HCT116 (cell line): Measurements from ENCODE around the gene LRRC4C. TPM values are rescaled to one million over a fixed set of nuclear protein-coding genes. Genes with fewer than 3 reads are reported as not detected.

Experiments
- ATAC-seq: fragments of 200-7000 bp; cut with Tn5 transposase; 2 replicates; pipeline ENCODE4 v1.9.1; 2020; ENCODE audit warnings: mild to moderate bottlenecking, moderate library complexity
- BruUV-seq: library from RNA; stranded (reverse); fragments of 400-500 nt; replicated peaks from 2 replicates; lab custom pipeline; 2021; lab: Mats Ljungman, UMichigan
- CTCF ChIA-PET: fragments of 300-600 bp; sonication (Branson Sonifier 250); formaldehyde crosslinking; loops from one replicate; lab custom pipeline; 2021; ENCODE audit warnings: antibody characterized with exemption; lab: Charles Lee
- POLR2A ChIA-PET: fragments of 300-600, 350-600 bp; sonication (Branson Sonifier 250); formaldehyde crosslinking; loops from one replicate; lab custom pipeline; 2021; ENCODE audit warnings: antibody characterized with exemption; lab: Charles Lee
- RAD21 ChIA-PET, 2 experiments: fragments of 300-600 bp; sonication (Branson Sonifier 250); formaldehyde crosslinking; loops; one replicate each; lab custom pipeline; 2023; ENCODE audit warnings: low total read pairs in 2 of 2; ENCODE audit not compliant: uncharacterized antibody in 2 of 2, unreplicated experiment in 2 of 2, low non-redundant PET in 1 of 2; lab: Charles Lee
- DNase-seq: peaks from one replicate; pipeline ENCODE4 v3.0.0-alpha.2; 2010; ENCODE audit warnings: low read depth, low spot score
- H2AFZ ChIP-seq: fragments of 200-600 bp; shearing (Covaris generic), sonication (generic); 2 replicates; pipeline ENCODE4 v1.6.1; 2017; ENCODE audit warnings: low read depth, mixed run types, mixed read lengths, antibody characterized with exemption, low read length; ENCODE audit not compliant: poor library complexity, severe bottlenecking
- H3K27ac ChIP-seq: 2 replicates; pipeline ENCODE4 v1.5.1; 2012; ENCODE audit warnings: low read depth, low read length
- H3K27me3 ChIP-seq: fragments of 200-600 bp; sonication (generic); 2 replicates; pipeline ENCODE4 v1.6.1; 2016; ENCODE audit warnings: mixed run types, low read length, mixed read lengths; ENCODE audit not compliant: insufficient read depth
- H3K36me3 ChIP-seq, 2 experiments: fragments of 200-500 bp in 1 of 2; fragments of 200-600 bp in 1 of 2; sonication (Bioruptor generic) in 1 of 2; sonication (generic) in 1 of 2; 2 replicates each; pipeline versions ENCODE4 v1.5.1 to v1.6.1; 2014 to 2016; ENCODE audit warnings: low read length in 2 of 2, inconsistent platforms in 1 of 2, mixed read lengths in 1 of 2, mixed run types in 1 of 2; ENCODE audit not compliant: insufficient read depth in 2 of 2, control insufficient read depth in 1 of 2
- H3K4me1 ChIP-seq, 2 experiments: fragments of 200-600 bp in 1 of 2; sonication (generic) in 1 of 2; 2 replicates each; pipeline versions ENCODE4 v1.5.1 to v1.6.1; 2012 to 2017; ENCODE audit warnings: low read length in 2 of 2, inconsistent platforms in 1 of 2, mild to moderate bottlenecking in 1 of 2, mixed read lengths in 1 of 2, mixed run types in 1 of 2, moderate library complexity in 1 of 2; ENCODE audit not compliant: insufficient read depth in 2 of 2, control insufficient read depth in 1 of 2
- H3K4me2 ChIP-seq: fragments of 200-600 bp; sonication (generic); 2 replicates; pipeline ENCODE4 v1.6.1; 2017; ENCODE audit warnings: mixed run types, low read length, mixed read lengths
- H3K4me3 ChIP-seq, 2 experiments: fragments of 200-600 bp in 1 of 2; sonication (generic) in 1 of 2; replicated peaks in 1 of 2; 2 replicates each; pipeline ENCODE4 v1.5.1; 2011 to 2016; ENCODE audit warnings: low read length in 2 of 2, control low read depth in 1 of 2, low read depth in 1 of 2, mild to moderate bottlenecking in 1 of 2, mixed read lengths in 1 of 2, mixed run types in 1 of 2
- H3K79me2 ChIP-seq: fragments of 200-600 bp; sonication (generic); 2 replicates; pipeline ENCODE4 v1.6.1; 2017; ENCODE audit warnings: mild to moderate bottlenecking, mixed run types, low read length, moderate library complexity, mixed read lengths; ENCODE audit not compliant: insufficient read depth
- H3K9ac ChIP-seq: fragments of 200-600 bp; sonication (generic); 2 replicates; pipeline ENCODE4 v1.6.1; 2016; ENCODE audit warnings: low read length, mixed read lengths
- H3K9me2 ChIP-seq: fragments of 200-600 bp; sonication (generic), shearing (Covaris generic); 2 replicates; pipeline ENCODE4 v1.6.1; 2017; ENCODE audit warnings: mixed run types, mild to moderate bottlenecking, moderate library complexity; ENCODE audit not compliant: insufficient read depth
- H3K9me3 ChIP-seq, 2 experiments: fragments of 200-500 bp in 1 of 2; fragments of 200-600 bp in 1 of 2; sonication (Bioruptor generic) in 1 of 2; sonication (generic) in 1 of 2; 2 replicates each; pipeline ENCODE4 v1.6.1; 2014 to 2017; ENCODE audit warnings: low read length in 2 of 2, mixed read lengths in 2 of 2, inconsistent platforms in 1 of 2, low read depth in 1 of 2, mild to moderate bottlenecking in 1 of 2, mixed run types in 1 of 2, moderate library complexity in 1 of 2; ENCODE audit not compliant: control insufficient read depth in 1 of 2, insufficient read depth in 1 of 2
- H4K20me1 ChIP-seq: fragments of 200-600 bp; sonication (generic), shearing (Covaris generic); 2 replicates; pipeline ENCODE4 v1.6.1; 2017; ENCODE audit warnings: mixed run types, mild to moderate bottlenecking, moderate library complexity; ENCODE audit not compliant: insufficient read depth
- ATF3 ChIP-seq: IDR thresholded peaks from 2 replicates; pipeline ENCODE4 v1.6.1; 2012
- CTCF ChIP-seq, 3 experiments: fragments of 200-600 bp in 1 of 3; sonication (generic) in 1 of 3; IDR thresholded peaks in 2 of 3; conservative IDR thresholded peaks in 1 of 3; 2 replicates each; pipeline ENCODE4 v1.5.1; 2012 to 2017; ENCODE audit warnings: low read depth in 2 of 3, low read length in 2 of 3, antibody characterized with exemption in 1 of 3, borderline replicate concordance in 1 of 3, control low read depth in 1 of 3, mild to moderate bottlenecking in 1 of 3, mixed read lengths in 1 of 3, mixed run types in 1 of 3, moderate library complexity in 1 of 3; ENCODE audit not compliant: insufficient read depth in 1 of 3
- EGR1 ChIP-seq: IDR thresholded peaks from 2 replicates; pipeline ENCODE4 v1.6.1; 2012; ENCODE audit warnings: low read depth
- EZH2 ChIP-seq: fragments of 200-600 bp; sonication (generic); IDR thresholded peaks from 2 replicates; pipeline ENCODE4 v1.6.1; 2017; ENCODE audit warnings: antibody characterized with exemption, mixed run types
- EZH2phosphoT487 ChIP-seq: fragments of 200-600 bp; IDR thresholded peaks from 2 replicates; pipeline ENCODE4 v1.6.1; 2018; ENCODE audit warnings: antibody characterized with exemption, borderline replicate concordance
- FOSL1 ChIP-seq: IDR thresholded peaks from 2 replicates; pipeline ENCODE4 v1.6.1; 2012; ENCODE audit warnings: low read depth
- MAX ChIP-seq: IDR thresholded peaks from 2 replicates; pipeline ENCODE4 v1.6.1; 2012
- POLR2A ChIP-seq: IDR thresholded peaks from 2 replicates; pipeline ENCODE4 v1.7.0; 2011; ENCODE audit warnings: borderline replicate concordance; ENCODE audit not compliant: insufficient read depth, insufficient read length; ENCODE audit errors: extremely low read depth
- POLR2AphosphoS5 ChIP-seq: IDR thresholded peaks from 2 replicates; pipeline ENCODE4 v1.6.1; 2011; ENCODE audit warnings: mild to moderate bottlenecking, low read depth, low read length, moderate library complexity
- RAD21 ChIP-seq: IDR thresholded peaks from 2 replicates; pipeline ENCODE4 v1.6.1; 2012; ENCODE audit warnings: low read depth, mild to moderate bottlenecking
- REST ChIP-seq: IDR thresholded peaks from 2 replicates; pipeline ENCODE4 v1.6.1; 2012; ENCODE audit warnings: low read depth
- SIN3A ChIP-seq: IDR thresholded peaks from 2 replicates; pipeline ENCODE4 v1.6.1; 2012; ENCODE audit warnings: low read depth
- SP1 ChIP-seq: IDR thresholded peaks from 2 replicates; pipeline ENCODE4 v1.6.1; 2012; ENCODE audit warnings: low read depth
- SRF ChIP-seq: IDR thresholded peaks from 2 replicates; pipeline ENCODE4 v1.6.1; 2012; ENCODE audit warnings: low read depth
- YY1 ChIP-seq: IDR thresholded peaks from 2 replicates; pipeline ENCODE4 v1.6.1; 2011; ENCODE audit warnings: low read length, low read depth, moderate library complexity, mild to moderate bottlenecking; ENCODE audit not compliant: insufficient replicate concordance; ENCODE audit errors: extremely low read depth
- ZBTB33 ChIP-seq: IDR thresholded peaks from 2 replicates; pipeline ENCODE4 v1.6.1; 2011; ENCODE audit warnings: mild to moderate bottlenecking, low read length, moderate library complexity; ENCODE audit not compliant: insufficient replicate concordance; ENCODE audit errors: extremely low read depth
- ZFX ChIP-seq: fragments of 450-650 bp; IDR thresholded peaks from 2 replicates; pipeline ENCODE4 v1.6.1; 2017
- intact Hi-C: fragments of 100-400 bp; cut with micrococcal nuclease; formaldehyde crosslinking; loops from 2 replicates; pipeline ENCODE4 v1.10.0; 2022
- total RNA-seq: library from RNA; stranded (reverse); gene quantifications from one replicate; pipeline ENCODE4 v1.2.1, GENCODE V29; 2021; ENCODE audit not compliant: unreplicated experiment

The LRRC4C gene
- total RNA-seq, 1 experiment from 2014 or later = not detected

- intact Hi-C loops = no loop called here
- ATAC-seq = no peak
- Histone ChIP-seq H3K9ac (no peak overlapping the region), H3K9me3 (peaks cover 21 to 31% of the 10 kb centered on the region in 2 experiments; a peak in 2 of 4 replicates), H3K4me1 (no peaks in the 10 kb centered on the region), H3K9me2 (no peaks in the 10 kb centered on the region), H3K4me2 (no peak overlapping the region), H2AFZ (no peak overlapping the region), H3K79me2 (no peaks in the 10 kb centered on the region), H3K4me3 (no peak overlapping the region), H4K20me1 (no peaks in the 10 kb centered on the region), H3K27me3 (no peaks in the 10 kb centered on the region), H3K27ac (no peak overlapping the region), H3K36me3 (no peaks in the 10 kb centered on the region)
- ChIA-PET RAD21 (no interaction called here), CTCF (no interaction called here), POLR2A (no interaction called here)
- TF ChIP-seq POLR2A (no peak), ATF3 (no peak), SIN3A (no peak), EZH2phosphoT487 (no peak), EGR1 (no peak), POLR2AphosphoS5 (no peak), ZFX (no peak), SP1 (no peak), EZH2 (no peak), RAD21 (no peak), FOSL1 (no peak), CTCF (IDR thresholded peaks at IDR 0.05 in 2 of 3, conservative IDR thresholded peaks at IDR 0.05 in 1 of 3; ENCODE audit: borderline replicate concordance in 1 of 3, insufficient read depth in 1 of 3, low read depth in 2 of 3, low read length in 2 of 3) (no peak), SRF (no peak), ZBTB33 (no peak), MAX (no peak), YY1 (no peak), REST (no peak)
- DNase-seq = no peak
- no TSS peak for BruUV-seq
Measured at GRCh38 chr11:40186437-40187263, 1272.8 kb downstream of the LRRC4C start.
